ENCODE measurements around the gene PPFIA1.

PPFIA1 gene

DNA sequence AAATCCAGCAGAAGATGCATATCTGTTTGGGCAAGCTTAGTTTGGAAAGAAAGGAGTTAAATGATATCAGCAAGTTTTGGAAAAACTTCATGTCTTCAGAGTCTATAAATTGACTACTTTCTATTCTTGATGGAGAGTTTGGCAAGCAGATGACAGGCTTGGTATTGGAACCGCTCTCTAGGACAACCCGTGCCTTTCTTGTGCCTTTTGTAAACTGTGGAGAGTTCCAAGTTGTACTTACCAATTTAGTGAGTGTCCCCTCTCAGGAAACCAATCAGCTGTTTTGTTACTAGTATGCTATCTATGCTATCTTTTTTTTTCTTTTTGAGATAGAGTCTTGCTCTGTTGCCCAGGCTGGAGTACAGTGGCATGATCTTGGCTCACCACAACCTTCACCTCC, 84.1 kb downstream of the PPFIA1 start:
- FAIRE-seq: no peak
- no peak for TF ChIP-seq POLR2A (IDR thresholded peaks at IDR 0.05; ENCODE audit: low read depth, low read length)
- no peak for DNase-seq (ENCODE audit: insufficient read length, low spot score)

DNA sequence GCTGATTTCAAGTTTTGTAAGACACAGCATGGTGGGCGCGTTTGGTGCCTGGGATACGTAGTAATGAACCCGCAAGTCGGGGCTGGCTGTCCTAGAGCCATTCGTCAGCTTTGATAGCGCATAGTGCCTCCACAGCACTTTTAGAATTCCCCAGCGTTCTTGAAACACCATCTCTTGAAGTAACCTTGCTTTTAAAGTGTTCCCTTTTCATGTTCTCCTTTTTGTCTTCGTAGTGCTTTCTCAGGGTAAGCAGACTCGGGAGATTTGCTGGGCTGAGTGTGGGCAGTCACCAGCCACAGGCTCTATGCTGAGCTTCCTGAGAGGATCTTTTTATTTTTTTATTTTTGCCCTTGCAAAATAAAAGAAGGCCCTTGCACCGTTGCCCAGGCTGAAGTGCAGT, 88.3 kb downstream of the PPFIA1 start:
- no peak for FAIRE-seq
- DNase-seq (ENCODE audit: insufficient read length, low spot score): no peak
- no peak for TF ChIP-seq POLR2A (IDR thresholded peaks at IDR 0.05; ENCODE audit: low read depth, low read length)

DNA sequence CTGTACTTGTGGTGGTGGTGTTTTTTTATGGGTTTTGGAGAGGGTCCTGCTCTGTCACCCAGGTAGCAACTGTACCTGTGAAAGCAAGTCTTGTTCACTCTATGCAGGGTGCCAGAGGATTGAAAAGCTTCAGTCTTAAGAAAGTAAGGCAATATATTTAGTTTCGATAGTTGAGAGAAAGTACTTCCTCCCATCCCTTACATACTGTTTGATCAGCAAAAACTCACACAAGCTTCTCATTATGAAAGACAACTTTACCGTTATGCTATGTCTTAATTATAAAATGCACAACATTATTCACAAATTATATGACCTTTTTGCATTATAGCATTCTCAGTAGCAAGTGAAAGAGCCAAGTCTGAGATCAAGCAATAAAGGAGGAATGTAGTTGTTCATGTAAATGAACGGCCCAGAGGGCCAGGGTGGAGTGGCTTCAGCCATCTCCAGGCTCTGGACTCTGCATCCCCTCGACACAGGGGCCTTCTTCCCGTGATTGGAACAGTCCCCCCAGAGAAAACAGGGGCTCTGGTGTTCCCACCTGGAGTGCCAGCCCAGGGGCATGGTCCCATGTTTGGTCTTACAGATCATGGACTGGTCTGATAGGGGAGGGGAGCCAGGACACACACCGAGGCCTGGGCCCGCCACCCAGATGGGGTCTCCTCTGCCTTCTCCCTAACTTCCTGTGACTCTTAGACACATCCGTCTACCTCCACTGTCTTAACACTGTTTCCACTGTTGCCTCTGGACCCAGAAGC, 89.1 kb downstream of the PPFIA1 start:
- DNase-seq (ENCODE audit: insufficient read length, low spot score) (no peak), FAIRE-seq (no peak)
- no peak for TF ChIP-seq POLR2A (IDR thresholded peaks at IDR 0.05; ENCODE audit: low read depth, low read length)

DNA sequence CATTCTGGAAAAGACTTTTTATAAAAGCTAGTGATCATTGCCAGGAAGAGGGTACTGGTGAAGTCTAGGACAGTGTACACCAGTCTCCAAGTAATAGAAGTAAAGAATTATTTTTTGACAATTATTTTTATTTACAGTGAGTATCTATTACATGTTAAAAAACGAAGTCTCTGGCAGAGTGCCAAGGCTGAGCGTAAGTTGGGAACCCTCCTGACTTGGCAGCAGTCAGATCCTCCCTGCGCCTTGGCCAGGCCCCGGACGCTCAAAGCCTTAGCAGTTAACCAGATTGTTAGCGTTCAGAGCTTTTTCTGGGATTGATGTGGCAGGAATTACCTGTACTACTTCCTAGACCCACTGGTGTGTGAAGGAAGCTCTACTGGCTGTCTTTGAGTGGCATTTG, 89.7 kb downstream of the PPFIA1 start:
- FAIRE-seq (no peak), DNase-seq (ENCODE audit: insufficient read length, low spot score) (no peak)
- no peak for TF ChIP-seq POLR2A (IDR thresholded peaks at IDR 0.05; ENCODE audit: low read depth, low read length)

DNA sequence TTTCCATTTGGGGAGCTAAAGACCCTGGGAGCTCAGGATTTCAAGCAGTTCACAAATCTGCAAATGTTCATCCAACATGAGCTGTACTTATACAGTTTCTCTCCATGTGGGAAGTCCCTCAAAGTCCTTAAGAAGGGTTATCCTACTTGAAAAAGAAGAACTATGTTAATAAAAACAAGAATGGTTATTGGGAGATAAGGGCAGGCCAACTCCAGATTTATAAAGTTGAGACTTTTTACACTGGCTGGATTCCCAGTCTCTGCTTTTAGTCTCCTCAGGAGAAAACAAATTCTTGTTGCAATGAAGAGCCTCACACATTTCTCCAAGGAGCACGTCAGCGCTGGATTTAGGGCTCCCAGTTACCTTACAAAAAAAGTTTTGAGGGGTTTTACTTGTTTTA, 93.7 kb downstream of the PPFIA1 start:
- FAIRE-seq: no peak
- TF ChIP-seq POLR2A (IDR thresholded peaks at IDR 0.05; ENCODE audit: low read depth, low read length): no peak

DNA sequence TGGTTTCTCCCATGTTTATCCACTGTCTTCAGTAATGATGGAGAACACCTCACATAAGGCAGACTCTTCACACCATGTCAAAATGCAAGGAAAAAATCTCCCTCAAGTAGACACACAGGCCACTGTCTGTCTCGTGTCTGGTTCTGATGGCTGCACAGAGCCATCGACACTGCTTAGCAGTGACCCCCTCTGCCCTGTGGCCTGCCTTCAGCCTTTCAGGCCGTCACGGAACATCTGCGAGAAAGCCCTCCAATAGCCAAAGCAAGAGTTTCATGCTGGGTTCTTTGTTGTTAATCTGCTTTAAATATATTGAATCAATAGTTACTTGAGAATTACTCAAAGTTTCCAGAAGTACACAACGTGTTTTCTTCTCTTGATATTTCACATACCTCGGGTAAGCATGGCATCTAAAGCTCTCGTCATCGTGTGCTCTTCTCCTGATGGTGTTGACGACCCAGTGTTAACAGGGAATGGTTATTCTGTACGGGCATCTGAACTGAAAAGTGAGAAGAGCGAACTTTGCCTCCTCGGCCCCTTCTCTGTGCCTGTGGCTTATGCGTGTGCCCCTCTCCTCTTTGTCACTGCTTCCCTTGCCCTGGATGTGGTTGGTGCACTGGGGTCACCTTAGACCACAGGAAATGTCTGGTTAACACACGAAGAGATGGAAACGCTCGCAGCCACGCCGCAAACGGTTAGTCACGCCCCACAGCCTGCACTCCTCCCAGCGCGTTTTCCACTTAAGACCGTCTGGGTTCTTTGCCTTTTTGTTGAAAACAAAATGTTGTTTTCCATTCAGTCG, 94.5 kb downstream of the PPFIA1 start:
- DNase-seq (ENCODE audit: insufficient read length, low spot score) (no peak), FAIRE-seq (no peak)
- no peak for TF ChIP-seq POLR2A (IDR thresholded peaks at IDR 0.05; ENCODE audit: low read depth, low read length)

More for the DNA sequence above, 93.7 kb downstream of the PPFIA1 start:
- no peak for DNase-seq (ENCODE audit: insufficient read length, low spot score)

DNA sequence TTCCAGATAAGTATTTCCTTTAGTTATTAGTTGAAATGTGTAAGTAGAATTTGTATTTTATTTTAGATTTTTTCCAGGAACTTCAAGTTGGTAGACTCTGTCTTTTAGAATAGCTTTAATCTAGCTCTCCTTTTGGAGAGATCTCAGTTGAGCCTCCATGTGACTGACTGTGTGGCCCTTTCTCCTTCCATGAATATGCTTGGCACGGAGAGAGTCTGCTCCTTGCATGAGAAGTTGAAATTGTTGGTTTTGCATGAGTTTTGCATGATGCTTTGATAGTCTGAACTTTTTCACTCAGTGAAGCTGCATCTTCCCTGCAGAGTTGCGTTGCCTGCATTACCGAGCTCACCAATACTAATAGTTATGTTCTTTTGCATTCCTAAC, 95.0 kb downstream of the PPFIA1 start:
- FAIRE-seq (no peak), DNase-seq (ENCODE audit: insufficient read length, low spot score) (no peak)
- TF ChIP-seq POLR2A (IDR thresholded peaks at IDR 0.05; ENCODE audit: low read depth, low read length): no peak

DNA sequence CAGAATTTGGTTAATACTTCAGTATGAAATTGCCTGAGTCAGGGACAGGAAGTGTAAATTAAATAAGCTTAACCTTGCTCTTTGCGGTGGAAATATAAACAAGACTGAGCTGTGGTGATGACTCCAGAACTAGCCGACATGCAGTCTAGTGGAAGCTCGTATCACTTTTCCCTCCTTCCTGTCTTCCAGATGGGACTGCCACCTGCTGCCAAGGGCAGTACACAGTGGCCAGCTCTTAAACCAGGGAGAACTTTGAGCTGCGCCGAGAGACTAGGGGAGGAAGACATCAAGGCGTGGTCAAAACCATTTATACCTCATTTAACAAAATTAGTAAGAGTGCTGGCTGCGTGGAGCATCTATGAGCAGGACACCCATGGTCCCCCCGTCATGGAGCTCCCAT, 96.6 kb downstream of the PPFIA1 start:
- no peak for DNase-seq (ENCODE audit: insufficient read length, low spot score)
- TF ChIP-seq POLR2A (IDR thresholded peaks at IDR 0.05; ENCODE audit: low read depth, low read length): no peak
- FAIRE-seq: no peak

DNA sequence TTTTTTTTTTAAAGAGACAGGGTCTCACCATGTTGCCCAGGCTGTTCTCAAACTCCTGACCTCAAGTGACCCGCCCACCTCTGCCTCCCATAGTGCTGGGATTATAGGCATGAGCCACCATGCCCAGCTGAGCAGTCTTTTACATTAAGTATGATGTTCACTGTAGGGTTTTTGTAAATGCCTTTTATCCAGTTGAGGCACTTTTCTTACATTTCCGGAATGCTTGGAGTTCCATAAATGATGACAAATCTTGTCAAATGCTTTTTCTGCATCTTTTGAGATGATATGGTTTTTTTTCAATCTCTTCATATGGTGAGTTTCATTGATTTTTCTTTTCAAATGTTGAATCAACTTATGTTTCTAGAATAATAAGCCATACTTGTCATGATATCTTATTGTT, 98.5 kb downstream of the PPFIA1 start:
- TF ChIP-seq POLR2A (IDR thresholded peaks at IDR 0.05; ENCODE audit: low read depth, low read length): no peak

DNA sequence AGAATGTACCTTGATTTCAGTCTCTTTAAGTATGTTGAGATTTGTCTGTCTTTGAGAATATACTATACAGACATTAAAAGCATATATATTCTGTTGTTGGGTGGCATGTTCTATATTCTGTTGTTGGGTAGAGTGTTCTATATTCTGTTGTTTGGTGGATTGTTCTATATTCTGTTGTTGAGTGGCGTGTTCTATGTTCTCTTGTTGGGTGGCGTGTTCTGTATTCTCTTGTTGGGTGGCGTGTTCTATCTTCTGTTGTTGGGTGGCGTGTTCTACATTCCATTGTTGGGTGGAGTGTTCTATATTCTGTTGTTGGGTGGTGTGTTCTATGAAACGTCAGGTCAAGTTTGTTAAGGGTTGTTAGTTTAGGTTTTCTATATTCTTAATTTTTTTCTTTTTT, 100.8 kb downstream of the PPFIA1 start:
- no peak for TF ChIP-seq POLR2A (IDR thresholded peaks at IDR 0.05; ENCODE audit: low read depth, low read length)
- DNase-seq (ENCODE audit: insufficient read length, low spot score): no peak
- FAIRE-seq: peak; percentile 99

More for the DNA sequence above, 98.5 kb downstream of the PPFIA1 start:
- DNase-seq (ENCODE audit: insufficient read length, low spot score) (no peak), FAIRE-seq (no peak)

DNA sequence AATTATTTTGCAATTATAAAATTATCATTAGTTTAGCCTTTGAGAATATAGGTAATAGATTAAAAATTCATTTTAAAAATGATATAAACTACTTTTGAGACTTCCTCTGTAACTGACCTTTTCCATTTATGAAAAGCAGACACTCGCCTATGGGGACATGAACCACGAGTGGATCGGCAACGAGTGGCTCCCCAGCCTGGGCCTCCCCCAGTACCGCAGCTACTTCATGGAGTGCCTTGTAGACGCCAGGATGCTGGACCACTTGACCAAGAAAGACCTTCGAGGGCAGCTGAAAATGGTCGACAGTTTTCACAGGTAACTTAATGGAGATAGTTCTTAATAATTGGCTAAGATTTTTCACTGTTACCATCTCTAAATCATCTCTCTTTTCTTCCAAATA, 101.6 kb downstream of the PPFIA1 start:
- FAIRE-seq: no peak
- TF ChIP-seq POLR2A (IDR thresholded peaks at IDR 0.05; ENCODE audit: low read depth, low read length): no peak
- DNase-seq (ENCODE audit: insufficient read length, low spot score): no peak

DNA sequence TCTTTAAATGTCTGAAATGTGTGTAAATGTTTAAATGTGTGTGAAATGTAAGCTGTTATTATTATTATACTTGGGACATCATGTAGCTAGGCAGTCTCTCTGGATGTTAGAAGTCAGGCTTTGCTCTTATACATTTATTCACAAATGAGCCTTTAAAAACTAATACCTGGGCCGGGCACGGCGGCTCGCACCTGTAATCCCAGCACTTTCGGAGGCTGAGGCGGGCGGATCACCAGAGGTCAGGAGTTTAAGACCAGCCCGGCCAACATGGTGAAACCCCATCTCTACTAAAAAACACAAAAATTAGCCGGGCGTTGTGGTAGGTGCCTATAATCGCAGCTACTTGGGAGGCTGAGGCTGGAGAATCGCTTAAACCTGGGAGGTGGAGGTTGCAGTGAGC, 106.1 kb downstream of the PPFIA1 start:
- TF ChIP-seq POLR2A (IDR thresholded peaks at IDR 0.05; ENCODE audit: low read depth, low read length): no peak
- DNase-seq (ENCODE audit: insufficient read length, low spot score) (no peak), FAIRE-seq (no peak)

DNA sequence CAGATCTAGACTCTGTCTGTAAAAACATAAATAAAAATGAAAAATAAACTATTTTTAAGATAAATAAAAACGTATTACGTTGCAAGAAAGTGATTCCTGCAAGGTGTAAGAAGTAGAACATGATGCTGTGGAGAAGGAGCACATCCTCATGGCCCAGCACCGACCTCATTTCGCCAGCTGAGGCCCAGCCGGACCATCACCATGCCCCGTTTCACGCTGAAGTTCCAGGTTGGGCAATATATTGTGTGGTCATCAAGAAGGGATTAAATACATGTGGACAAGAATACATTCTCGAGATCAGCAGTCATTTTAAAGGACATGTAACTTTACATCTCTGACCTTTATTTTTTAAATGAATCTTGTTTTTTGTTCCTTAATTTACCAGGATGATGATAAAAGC, 107.2 kb downstream of the PPFIA1 start:
- TF ChIP-seq POLR2A (IDR thresholded peaks at IDR 0.05; ENCODE audit: low read depth, low read length): no peak
- FAIRE-seq (no peak), DNase-seq (ENCODE audit: insufficient read length, low spot score) (no peak)

DNA sequence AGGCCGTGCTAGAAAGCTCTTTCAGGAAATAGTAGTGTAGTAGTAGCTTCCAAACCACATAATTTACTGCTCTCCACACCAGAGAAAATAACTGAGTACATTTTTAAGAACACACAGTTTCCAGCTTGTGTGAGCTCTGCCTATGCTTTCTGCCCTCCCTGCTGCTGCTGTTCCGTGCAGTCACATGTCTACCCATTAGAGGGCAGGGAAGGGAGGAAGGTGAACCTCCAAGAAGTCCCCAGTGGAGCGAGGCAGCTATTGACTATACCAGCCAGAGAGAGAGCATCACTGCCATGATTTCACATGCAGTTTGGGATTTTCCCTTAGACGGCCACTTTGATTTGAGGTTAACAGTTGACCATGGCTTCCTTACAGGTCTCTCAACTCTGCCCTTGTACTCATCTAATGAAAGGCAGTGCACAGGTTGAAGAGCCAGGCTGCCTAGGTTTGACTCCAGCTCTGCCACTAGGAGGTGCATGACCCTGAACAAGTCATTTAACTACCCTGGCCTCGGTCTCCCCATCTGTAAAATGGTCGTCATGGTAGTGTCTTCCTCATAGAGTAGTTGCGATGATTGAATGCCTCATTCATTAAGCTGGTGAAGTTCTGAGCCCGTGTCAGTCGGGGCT, 108.1 kb downstream of the PPFIA1 start:
- DNase-seq (ENCODE audit: insufficient read length, low spot score) (no peak), FAIRE-seq (no peak)
- no peak for TF ChIP-seq POLR2A (IDR thresholded peaks at IDR 0.05; ENCODE audit: low read depth, low read length)
